Left lung (tissue), 10 donors: ENCODE results near the gene TRAF1. TPM values are rescaled to one million over a fixed set of nuclear protein-coding genes. Genes with fewer than 3 reads are reported as not detected.

Experiments
- ATAC-seq: fragments of 200-7000 bp; cut with Tn5 transposase; one replicate; pipeline ENCODE4 v1.9.1; 2020; ENCODE audit warnings: moderate library complexity
- DNase-seq, 4 donors: peaks; one replicate each; pipeline ENCODE4 v3.0.0-alpha.2; 2013 to 2020
- H3K27ac ChIP-seq, 2 donors: fragments of 200-600 bp; sonication (generic) in 1 of 2; one replicate each; pipeline versions ENCODE4 v1.5.0 to v1.8.0; 2020 to 2021
- H3K27me3 ChIP-seq, 2 donors: fragments of 200-600 bp; sonication (generic) in 1 of 2; one replicate each; pipeline versions ENCODE4 v1.5.0 to v1.8.0; 2020 to 2021
- H3K36me3 ChIP-seq, 2 donors: fragments of 200-600 bp; sonication (generic) in 1 of 2; one replicate each; pipeline versions ENCODE4 v1.5.0 to v1.8.0; 2020 to 2021
- H3K4me1 ChIP-seq, 2 donors: fragments of 200-600 bp; one replicate each; pipeline ENCODE4 v1.8.0; 2021
- H3K4me3 ChIP-seq, 2 donors: fragments of 200-600 bp; sonication (generic) in 1 of 2; one replicate each; pipeline versions ENCODE4 v1.5.0 to v1.8.0; 2020 to 2021; ENCODE audit warnings: mild to moderate bottlenecking in 1 of 2
- H3K9me3 ChIP-seq, 2 donors: fragments of 200-600 bp; sonication (generic) in 1 of 2; one replicate each; pipeline versions ENCODE4 v1.5.0 to v1.8.0; 2020 to 2021
- CTCF ChIP-seq, 2 donors: fragments of 200-600 bp; sonication (generic) in 1 of 2; IDR thresholded peaks; one replicate each; pipeline versions ENCODE4 v1.5.0 to v1.8.0; 2021; ENCODE audit warnings: antibody characterized with exemption in 2 of 2
- intact Hi-C, 2 donors: fragments of 100-400 bp; cut with DNase I; formaldehyde crosslinking; loops; one replicate each; pipeline versions ENCODE4 v1.11.2 to v1.14.2; 2022
- polyA plus RNA-seq, 6 donors: library from polyadenylated mRNA; unstranded; fragments of 120-200 nt; gene quantifications; one replicate each; pipeline ENCODE4 v1.2.1, GENCODE V29; 2013; ENCODE audit not compliant: insufficient read length in 6 of 6
- total RNA-seq, 2 donors: library from RNA; stranded (reverse); fragmentation: NEBNext Ultra II Directional; extraction: Animal tissue kit (Norgen Biotek cat#: 25700); gene quantifications; one replicate each; pipeline ENCODE4 v1.2.1, GENCODE V29; 2021
- donor health status: DM: no; HTN: yes; CAD: no.
- donor health status: DM: no; HTN: no; CAD: no.

TRAF1 gene
- total and polyA plus RNA-seq, 8 donors: 4.4 to 10.8 (median 8.5) TPM

DNA sequence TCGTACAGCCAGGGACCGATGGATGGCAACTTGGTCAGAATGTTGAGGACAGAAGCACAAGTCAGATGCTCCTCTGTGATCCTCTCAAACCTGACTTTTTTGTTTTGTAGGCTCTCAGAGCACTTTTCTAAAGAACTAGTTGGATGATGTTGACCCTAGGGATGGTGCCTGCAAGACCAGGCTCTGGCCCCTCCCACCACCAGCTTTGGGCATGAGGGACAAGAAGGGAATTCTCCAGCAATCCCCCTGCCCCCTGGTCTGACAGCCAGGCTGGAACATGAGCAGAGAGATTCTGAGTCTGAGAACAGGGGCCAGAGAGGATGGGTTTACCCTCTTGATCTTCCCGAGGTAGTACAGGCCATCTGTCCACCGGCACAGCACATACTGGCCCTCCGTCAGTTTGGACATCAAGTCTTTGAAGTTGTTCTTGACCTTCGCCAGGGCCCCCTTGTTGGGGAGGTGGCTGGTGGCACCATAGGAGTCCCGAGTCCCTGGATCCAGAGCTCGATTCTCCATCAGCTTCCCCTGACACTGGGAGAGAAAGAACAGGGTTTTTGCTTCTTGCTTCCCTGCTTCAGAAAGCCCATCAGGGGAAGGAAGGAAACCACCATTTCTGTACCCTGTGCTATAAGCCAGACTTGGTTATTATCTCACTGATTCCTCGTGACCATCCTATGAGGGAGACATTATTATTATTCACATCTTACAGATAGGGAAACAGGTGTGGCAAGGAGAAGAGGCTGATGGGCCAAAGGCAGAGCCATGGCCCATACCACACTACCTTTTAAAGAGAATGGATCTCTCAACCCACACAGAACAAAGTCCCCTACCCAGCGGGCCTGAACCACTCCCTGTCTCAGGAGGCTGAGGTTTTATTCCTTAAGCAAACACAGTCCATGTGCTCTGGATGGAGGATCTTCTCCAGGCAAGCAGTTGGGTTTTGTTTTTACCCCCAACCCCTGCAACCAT is 52.1 kb downstream of the TRAF1 start:
- TF ChIP-seq CTCF (IDR thresholded peaks at IDR 0.05): no peak
- Histone ChIP-seq H3K9me3 (no peaks in the 10 kb centered on the region), H3K4me1 (peaks cover 2 to 39% of the 10 kb centered on the region in 2 donors), H3K27ac (no peak overlapping the region), H3K36me3 (peaks cover 0 to 23% of the 10 kb centered on the region in 2 donors), H3K27me3 (no peaks in the 10 kb centered on the region), H3K4me3 (no peak overlapping the region)
- intact Hi-C loops: loop anchor here in 1 of 2 donors (5.0 kb wide), 1 partner anchor 63 kb away; no protein-coding TSS in a partner anchor
- DNase-seq (no peak), ATAC-seq (no peak)

- H3K9me3 ChIP-seq: no peaks in the 10 kb centered on the region
- intact Hi-C loops: loop anchor here in 1 of 2 donors (5.0 kb wide), 1 partner anchor 64 kb away; no protein-coding TSS in a partner anchor
- ATAC-seq (peak; percentile 9), DNase-seq (peak in 2 of 4 donors; percentile 70 to 80)
- H3K27me3 ChIP-seq: no peaks in the 10 kb centered on the region
- peaks cover 0 to 23% of the 10 kb centered on the region in 2 donors for H3K36me3 ChIP-seq
- H3K4me1 ChIP-seq: peaks cover 2 to 44% of the 10 kb centered on the region in 2 donors
- peak overlapping the region in 1 of 2 donors; percentile 28 for H3K27ac ChIP-seq
- H3K4me3 ChIP-seq: no peak overlapping the region
- TF ChIP-seq CTCF (IDR thresholded peaks at IDR 0.05): no peak
Observed at GRCh38 chr9:120873512-120873911, 53.1 kb downstream of the TRAF1 start.

DNA sequence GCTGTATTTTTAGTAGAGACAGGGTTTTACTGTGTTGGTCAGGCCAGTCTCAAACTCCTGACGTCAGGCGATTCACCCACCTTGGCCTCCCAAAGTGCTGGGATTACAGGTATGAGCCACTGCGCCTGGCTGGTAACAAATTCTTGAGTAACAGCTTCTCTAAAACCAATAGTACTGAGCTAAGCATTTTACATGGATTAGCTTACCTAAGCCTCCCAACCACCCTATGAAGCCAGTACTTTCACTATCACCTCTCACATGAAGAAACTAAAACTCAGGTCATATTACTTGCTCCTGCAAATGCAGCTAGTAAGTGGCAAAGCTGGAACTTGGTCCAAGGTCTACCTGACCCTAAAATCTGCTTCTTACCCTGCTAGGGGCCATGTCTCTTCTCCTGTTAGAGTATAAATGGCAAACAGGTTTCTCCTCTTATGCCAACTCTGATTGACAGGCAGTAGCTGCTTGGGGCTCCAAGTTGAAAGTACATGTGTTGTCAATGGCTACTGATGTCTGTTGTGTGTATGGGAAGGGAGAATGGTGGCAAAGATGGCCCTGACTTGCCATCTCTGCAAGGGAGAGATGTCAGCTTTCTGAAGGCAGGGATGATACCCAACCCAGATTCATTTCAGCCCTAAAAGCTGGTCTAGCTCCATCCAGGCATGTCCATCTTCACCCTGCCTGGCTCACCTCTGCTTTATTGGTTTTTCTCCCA is 53.6 kb downstream of the TRAF1 start:
- Histone ChIP-seq H3K4me3 (no peak overlapping the region), H3K27ac (peak overlapping the region in 1 of 2 donors; percentile 28), H3K4me1 (peaks cover 2 to 43% of the 10 kb centered on the region in 2 donors), H3K27me3 (no peaks in the 10 kb centered on the region), H3K36me3 (peaks cover 0 to 23% of the 10 kb centered on the region in 2 donors), H3K9me3 (no peaks in the 10 kb centered on the region)
- DNase-seq (no peak), ATAC-seq (no peak)
- TF ChIP-seq CTCF (IDR thresholded peaks at IDR 0.05): no peak
- intact Hi-C loops: loop anchor here in 1 of 2 donors (5.0 kb wide), 1 partner anchor 64 kb away; no protein-coding TSS in a partner anchor

GRCh38 chr9:120870206-120870605 is 56.4 kb downstream of the TRAF1 start:
- intact Hi-C loops: loop anchor here in 1 of 2 donors (5.0 kb wide), 1 partner anchor 67 kb away; no protein-coding TSS in a partner anchor
- peak overlapping the region in 1 of 2 donors; percentile 5 for H3K27ac ChIP-seq
- ATAC-seq: no peak
- no peak overlapping the region for H3K4me3 ChIP-seq
- no peak for TF ChIP-seq CTCF (IDR thresholded peaks at IDR 0.05)
- H3K9me3 ChIP-seq: no peaks in the 10 kb centered on the region
- H3K27me3 ChIP-seq: no peaks in the 10 kb centered on the region
- H3K36me3 ChIP-seq: peaks cover 0 to 37% of the 10 kb centered on the region in 2 donors
- DNase-seq: peak in 1 of 4 donors; percentile 76
- peaks cover 0 to 32% of the 10 kb centered on the region in 2 donors for H3K4me1 ChIP-seq
